NOMO-1 treated with dmso at 0.1 percent for 144 hours (cell line): Measurements from ENCODE around the gene SLC66A2.
"Not testable (repeated sequence)": the region's sequence is repeated elsewhere in the genome, so short reads cannot be mapped to it uniquely, and the experiment has no call there.

Experiments used
- DNase-seq: peaks from one replicate; lab custom pipeline; 2025; ENCODE audit not compliant: unreplicated experiment; lab: John Stamatoyannopoulos, UW

SLC66A2 gene

GRCh38 chr18:79971211-79971952 is 19.9 kb upstream of the SLC66A2 start:
- no peak for DNase-seq

GRCh38 chr18:79970419-79971133 is 19.1 kb upstream of the SLC66A2 start:
- no peak for DNase-seq

- no peak for DNase-seq
Observed at GRCh38 chr18:79965119-79965902, 13.9 kb upstream of the SLC66A2 start.

GRCh38 chr18:79964330-79965118 is 13.1 kb upstream of the SLC66A2 start, which contains the start of gene HSBP1L1:
TSS of gene HSBP1L1 (plus strand) at chr18:79964643. CDS start at chr18:79964736, 93 bp downstream.
- peak; percentile 72 for DNase-seq

- DNase-seq: no peak
Observed at GRCh38 chr18:79963658-79964329, 12.3 kb upstream of the SLC66A2 start.

DNA sequence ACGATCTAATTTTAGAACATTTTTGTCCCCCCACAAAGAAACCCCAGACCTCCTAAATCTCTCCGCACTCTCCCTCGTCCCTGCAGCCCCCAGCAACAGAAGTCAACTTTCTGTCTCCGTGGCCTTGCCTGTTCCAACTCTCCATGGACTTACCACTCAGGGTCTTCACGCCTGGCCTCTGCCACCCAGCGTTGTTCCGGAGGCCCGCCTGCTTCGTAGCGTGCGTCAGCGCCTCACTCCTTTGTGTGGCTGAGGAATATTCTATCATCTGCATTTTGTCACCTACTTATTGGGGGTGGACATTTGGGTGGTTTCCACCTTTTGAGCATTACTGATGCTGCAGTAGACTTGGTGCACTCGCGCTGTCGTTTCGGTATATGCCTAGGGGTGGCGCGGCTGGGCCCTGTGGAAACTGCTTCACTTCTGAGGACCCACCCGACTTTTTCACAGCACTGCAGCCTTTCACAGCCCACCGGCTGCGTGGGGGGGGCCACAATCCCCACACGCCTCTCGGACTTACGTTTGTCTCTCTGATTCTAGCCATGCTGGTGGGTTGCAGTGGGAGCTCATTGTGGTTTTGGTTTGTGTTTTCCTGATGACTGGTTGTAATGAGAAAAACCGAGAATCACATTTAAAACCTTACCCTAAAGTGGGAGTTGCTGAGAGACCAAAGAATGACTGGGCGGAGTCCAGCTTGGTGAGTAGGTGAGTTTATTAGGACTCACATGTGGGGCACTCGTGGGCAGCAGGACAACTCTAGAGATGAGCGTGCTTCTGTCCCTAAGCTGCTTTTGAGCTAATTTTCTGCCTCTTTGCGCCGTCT is 11.6 kb upstream of the SLC66A2 start:
- no peak for DNase-seq

DNA sequence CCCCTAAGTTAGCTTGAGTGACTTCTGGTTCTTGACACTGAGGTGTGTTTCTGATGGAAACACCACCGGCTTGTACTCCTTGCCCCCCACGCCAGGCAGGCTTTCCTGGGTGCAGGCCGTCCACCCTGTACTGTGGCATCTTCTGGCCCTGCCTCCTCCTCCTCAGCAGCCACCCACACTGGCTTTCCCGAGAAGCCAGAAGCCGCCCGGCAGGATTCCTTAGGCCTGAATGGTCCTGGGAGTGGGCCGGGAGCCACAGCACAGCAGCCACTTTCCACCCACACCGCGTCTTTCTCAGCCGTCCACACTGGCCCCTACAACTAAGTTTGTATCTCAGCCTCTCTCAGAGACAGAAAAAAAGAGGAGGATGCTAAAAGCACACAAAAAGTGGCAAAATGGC is 10.9 kb upstream of the SLC66A2 start:
- DNase-seq: no peak

- DNase-seq: no peak
Observed at GRCh38 chr18:79961527-79962291, 10.3 kb upstream of the SLC66A2 start.

GRCh38 chr18:79960921-79961526 is 9.6 kb upstream of the SLC66A2 start:
- DNase-seq: no peak

DNA sequence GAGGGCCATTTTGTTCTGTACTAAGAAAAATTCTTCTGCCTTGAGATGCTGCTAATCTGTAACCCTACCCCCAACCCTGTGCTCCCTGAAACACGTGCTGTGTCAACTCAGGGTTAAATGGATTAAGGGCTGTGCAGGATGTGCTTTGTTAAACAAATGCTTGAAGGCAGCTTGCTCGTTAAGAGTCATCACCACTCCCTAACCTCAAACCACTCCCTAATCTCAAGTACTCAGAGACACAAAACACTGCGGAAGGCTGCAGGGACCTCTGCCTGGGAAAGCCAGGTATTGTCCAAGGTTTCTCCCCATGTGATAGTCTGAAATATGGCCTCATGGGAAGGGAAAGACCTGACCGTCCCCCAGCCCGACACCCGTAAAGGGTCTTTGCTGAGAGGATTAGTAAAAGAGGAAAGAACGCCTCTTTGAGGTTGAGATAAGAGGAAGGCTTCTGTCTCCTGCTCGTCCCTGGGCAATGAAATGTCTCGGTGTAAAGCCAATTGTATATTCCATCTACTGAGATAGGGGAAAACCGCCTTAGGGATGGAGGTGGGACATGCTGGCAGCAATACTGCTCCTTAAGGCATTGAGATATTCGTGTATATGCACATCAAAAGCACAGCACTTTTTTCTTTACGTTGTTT is 8.8 kb upstream of the SLC66A2 start:
- DNase-seq: not testable (repeated sequence)

DNA sequence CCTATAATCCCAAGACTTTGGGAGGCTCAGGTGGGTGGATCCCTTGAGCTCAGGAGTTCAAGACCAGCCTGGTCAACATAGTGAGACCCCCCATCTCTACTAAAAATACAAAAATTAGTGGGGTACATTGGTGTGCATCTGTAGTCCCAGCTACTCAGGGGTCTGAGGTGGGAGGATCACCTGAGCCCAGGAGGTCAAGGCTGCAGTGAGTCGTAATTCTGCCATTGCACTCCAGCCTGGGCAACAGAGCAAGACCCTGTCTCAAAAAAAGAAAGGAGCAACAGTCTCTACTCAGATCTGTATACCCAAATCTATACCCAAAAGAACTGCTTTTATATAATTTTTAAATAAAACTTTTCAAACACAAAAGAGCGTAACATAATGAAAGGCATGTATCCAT is 7.5 kb upstream of the SLC66A2 start:
- no peak for DNase-seq

GRCh38 chr18:79956276-79956675 is 4.8 kb upstream of the SLC66A2 start:
- no peak for DNase-seq

GRCh38 chr18:79955302-79956075 is 4.0 kb upstream of the SLC66A2 start:
- DNase-seq: no peak

DNA sequence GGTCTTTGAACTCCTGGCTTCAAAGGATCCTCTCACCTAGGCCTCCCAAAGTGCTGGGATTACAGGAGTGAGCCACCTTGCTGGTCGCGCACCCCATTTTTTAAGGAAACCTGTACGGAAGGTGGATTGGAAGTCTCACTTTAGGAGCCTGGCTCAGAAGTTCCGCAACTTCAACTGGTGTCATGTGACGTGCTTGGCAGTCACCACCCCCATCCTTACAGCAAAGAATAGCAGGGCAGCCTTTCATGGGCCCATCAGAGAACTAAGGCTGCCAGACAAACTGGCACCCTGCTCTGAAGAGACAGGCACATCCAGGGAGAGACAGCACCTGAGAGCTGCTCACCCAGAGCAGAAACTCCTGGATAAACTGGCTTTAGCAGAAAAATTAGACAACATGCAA is 3.3 kb upstream of the SLC66A2 start:
- DNase-seq: no peak

DNA sequence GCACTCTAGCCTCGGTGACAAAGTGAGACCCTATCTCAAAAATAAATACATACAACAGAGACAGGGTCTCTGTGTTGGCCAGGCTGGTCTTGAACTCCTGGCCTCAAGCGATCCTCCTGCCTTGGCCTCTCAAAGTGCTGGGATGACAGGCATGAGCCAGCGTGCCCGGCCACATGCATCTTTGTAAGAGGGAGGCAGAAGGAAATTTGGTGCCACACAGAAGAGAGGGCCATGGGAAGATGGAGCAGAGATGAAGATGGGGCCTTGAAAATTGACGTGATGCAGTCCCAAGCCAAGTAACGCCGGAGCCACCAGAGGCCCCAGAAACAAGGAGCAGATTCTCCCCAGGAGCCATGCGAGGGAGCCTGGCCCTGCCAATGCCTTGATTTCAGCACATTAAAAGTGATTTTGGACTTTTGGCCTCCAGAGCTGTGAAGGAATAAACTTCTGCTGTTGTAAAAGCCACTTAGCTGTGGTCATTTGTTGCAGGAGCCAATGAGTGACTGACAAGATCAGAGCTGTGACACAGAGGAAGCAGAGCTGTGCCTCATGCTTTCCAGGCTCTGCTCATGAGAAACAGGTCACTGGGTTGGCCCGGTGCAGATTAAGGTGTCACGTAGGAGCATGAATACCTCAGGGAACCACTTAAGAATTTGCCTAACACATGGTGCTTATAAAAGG is 2.7 kb upstream of the SLC66A2 start:
- DNase-seq: no peak

DNA sequence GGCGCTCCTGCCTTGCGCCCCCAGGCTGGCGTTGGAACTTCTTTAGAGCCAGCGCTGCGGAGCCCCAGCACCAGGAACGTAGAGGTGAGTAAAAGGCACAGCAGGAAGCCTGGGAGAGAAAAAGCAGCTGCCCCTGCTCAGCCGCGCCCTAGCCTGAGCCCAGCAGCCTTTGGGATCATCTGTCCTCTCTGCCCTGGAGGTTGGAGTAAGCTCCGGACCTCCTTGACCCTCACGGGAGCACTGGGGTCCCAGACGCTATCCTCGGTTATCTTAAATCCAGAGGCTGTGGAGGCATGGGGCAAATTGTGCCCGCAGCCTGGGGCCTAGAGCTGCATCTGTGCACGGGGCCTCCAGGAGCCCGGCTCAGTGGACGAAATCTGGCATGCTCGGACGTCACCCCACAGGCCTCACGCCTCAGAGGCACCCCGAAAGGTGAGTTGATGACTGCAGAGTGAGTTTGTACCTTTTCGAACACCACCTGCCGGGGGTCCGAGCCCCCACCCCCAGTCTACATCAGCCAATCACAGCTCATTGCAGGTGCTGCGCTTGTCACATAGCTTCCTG is 1.6 kb upstream of the SLC66A2 start:
- DNase-seq: no peak
